ENCODE measurements around the gene XYLT1. TPM values are rescaled to one million over a fixed set of nuclear protein-coding genes. Genes with fewer than 3 reads are reported as not detected.

Gene XYLT1
- total and polyA plus RNA-seq, 2 of the 13 experiments (the other 11 are each of a cell fraction or from before 2014, with no cell fraction given): not detected

DNA sequence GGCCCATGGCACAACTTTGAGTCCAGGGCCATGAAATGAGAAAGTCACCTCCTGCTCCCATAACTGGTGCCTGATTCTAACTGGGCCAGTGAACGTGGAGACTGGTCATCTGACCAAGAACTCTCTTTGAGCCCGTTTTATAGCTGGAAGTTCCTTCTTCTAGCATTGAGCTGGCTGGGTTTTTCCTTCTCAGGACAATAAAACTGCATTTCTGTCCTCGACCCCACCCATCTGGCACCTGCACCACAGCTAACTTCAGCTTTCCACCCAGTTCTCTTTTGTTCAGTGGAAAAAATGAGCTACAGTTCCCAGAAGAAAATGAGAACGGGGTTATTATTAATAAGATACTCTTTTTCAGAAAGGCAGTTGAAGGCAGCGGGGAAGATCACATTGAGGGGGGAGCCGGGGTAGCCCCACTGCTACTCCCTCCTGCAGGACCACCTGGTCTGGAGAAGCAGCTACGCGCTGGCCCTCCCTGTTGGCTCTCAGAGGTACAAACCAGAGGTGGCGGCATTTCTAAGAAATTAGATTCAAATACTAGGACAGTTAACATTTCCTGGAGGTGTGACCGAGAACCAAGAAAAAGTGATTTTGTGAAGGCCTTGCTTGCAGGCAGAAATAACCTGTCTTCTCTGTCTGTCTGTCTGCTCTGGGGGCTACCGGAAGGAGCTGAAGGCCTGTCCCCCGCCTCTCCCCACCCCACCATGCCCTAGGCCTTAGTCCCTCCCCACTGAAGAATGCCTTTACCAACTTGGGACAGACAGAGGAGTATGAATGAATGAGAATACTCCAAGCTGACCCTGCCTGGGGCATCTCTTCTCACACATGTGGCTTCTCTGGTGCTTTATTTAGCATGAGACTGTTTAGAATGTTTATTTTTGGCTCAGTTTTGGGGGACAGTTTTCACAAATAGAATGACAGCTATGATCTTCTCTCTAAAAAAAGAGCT lies 123.9 kb downstream of the XYLT1 start:
- Histone ChIP-seq H3K79me2 (ENCODE audit: insufficient read depth, low read length) (no peaks in the 10 kb centered on the region), H3K27me3 (ENCODE audit: control insufficient read depth in 1 of 2, insufficient read depth in 2 of 2, low read length in 2 of 2) (peaks cover 2 to 19% of the 10 kb centered on the region in 2 experiments; a peak in 4 of 5 replicates), H3K9me3 (ENCODE audit: low read length) (no peaks in the 10 kb centered on the region), H2AFZ (ENCODE audit: low read length) (no peak overlapping the region), H3K4me1 (ENCODE audit: insufficient read depth, low read length) (no peaks in the 10 kb centered on the region), H3K27ac (ENCODE audit: extremely low read length, insufficient read depth, low read length) (no peak overlapping the region), H3K9ac (ENCODE audit: insufficient read depth, low read depth, low read length) (no peak overlapping the region), H4K20me1 (ENCODE audit: insufficient read depth, low read length) (no peaks in the 10 kb centered on the region), H3K36me3 (replicated peaks in 1 of 2; ENCODE audit: control insufficient read depth in 1 of 2, insufficient read depth in 2 of 2, low read length in 2 of 2) (no peaks in the 10 kb centered on the region), H3K4me3 (replicated peaks in 1 of 3; ENCODE audit: insufficient read depth in 1 of 3, low read depth in 2 of 3, low read length in 3 of 3) (no peak overlapping the region), H3K4me2 (ENCODE audit: low read depth, low read length) (no peak overlapping the region)
- BruUV-seq (replicated peaks): no TSS peak
- POLR2A ChIA-PET: no interaction called here
- intact Hi-C loops (cut with micrococcal nuclease; ENCODE audit: unreplicated experiment): no loop called here
- FAIRE-seq: no peak
- CTCF ChIA-PET (ENCODE audit: low intra/inter-chr PET ratio, low total read pairs): no interaction called here
- WGBS (ENCODE audit: low lambda C conversion rate): 42% methylated on average over 12 of the region's 12 CpGs
- TF ChIP-seq ARID5B (CRISPR knock-in tag; IDR thresholded peaks at IDR 0.05) (no peak), IRX3 (CRISPR knock-in tag; IDR thresholded peaks at IDR 0.05; ENCODE audit: borderline replicate concordance, low read depth) (no peak), ZNF430 (CRISPR knock-in tag; IDR thresholded peaks at IDR 0.05) (no peak), YY1 (IDR thresholded peaks at IDR 0.05; ENCODE audit: insufficient read depth, insufficient replicate concordance, low read depth, low read length) (no peak)
- in situ Hi-C loops (cut with HindIII; ENCODE audit: extremely low pct_ligation_motif_present, low pct_unique_long_range_greater_than_20kb): no loop called here
- ATAC-seq: no peak
- DNase-seq (ENCODE audit: low spot score): no peak

Measured in HepG2 (cell line).